CD4-positive, alpha-beta T cell treated with Interleukin-4 for 4 hours (primary cell): Measurements from ENCODE around the gene NCAM1.

Source experiments
- DNase-seq: peaks from one replicate; pipeline ENCODE4 v3.0.0-alpha.2; 2020

NCAM1 gene

DNA sequence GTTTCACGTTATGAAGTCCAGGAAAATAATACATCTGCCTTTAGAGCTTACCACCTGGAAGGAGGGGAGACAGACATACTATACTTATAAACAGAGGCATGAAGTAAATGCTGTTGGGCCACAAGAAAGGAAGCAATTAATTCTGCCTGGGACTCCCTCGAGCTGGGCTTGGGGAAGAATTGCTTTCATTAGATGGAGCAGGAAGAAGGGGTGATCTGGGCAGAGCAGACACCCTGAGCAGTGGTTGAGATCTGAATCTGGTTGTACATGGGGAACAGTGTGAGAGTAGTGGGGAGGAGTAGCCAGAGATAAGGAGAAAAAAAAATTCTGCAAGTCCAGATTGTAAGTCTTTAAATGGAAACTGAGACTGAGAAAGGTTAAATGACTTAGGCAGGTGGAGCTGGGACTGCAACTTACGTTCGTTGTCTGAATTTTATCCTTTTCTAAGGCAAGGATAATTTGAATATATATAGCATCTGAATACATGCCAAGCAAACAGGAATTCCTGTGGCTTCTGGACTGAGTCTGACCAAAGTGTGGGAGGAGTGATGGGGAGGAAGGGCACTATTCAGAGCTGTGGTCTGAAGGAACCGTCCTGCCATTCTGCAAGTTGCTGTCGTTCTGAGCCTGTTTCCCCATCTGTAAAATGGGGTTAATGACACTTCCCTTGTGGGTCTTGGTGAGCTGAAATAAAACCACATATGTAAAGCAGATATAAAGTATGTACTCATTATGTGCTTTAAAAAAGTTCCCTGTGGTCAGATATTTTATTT lies 7.9 kb downstream of the NCAM1 start:
- DNase-seq, result no peak

DNA sequence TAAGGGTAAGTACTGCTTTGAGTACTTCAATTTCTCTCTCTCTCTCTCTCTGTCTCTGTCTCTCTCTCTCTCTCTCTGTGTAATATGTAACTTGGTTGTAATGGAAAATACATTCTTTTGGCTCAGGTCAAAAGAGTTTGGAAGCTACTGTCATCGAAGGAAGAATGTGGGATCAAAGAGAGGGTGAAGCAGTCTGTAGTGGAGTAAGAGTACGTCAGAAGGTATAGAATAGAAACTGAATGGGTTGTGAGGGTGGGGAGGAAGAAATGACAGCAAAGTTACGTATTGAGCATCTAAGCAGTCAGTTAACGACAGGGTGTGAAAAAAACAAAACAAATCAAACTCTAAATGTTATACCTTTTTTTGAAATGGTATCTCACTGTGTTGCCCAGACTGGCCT lies 10.0 kb downstream of the NCAM1 start:
- no peak for DNase-seq

GRCh38 chr11:112971827-112972226 lies 10.6 kb downstream of the NCAM1 start:
- no peak for DNase-seq

- DNase-seq, result no peak
Observed at GRCh38 chr11:112972399-112973145, 11.4 kb downstream of the NCAM1 start.

DNA sequence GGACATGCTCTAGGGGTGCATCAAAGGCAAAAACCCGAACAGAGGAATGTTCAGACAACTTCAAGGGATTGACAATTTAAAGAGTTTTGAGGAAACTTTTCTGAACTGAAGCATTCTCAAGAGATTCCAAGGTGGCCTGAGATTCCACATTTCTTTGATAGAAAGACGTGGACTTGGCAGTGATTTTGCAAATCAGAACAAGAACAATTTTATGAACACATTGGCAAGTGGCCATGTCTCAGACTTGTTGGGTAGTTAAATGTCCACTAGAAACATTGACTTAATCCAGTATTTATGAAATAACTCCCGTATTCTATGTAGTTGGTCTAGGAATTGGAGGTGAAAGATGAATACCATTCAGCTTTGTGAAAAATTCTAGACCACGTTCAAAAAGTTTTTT lies 13.8 kb downstream of the NCAM1 start:
- no peak for DNase-seq

DNA sequence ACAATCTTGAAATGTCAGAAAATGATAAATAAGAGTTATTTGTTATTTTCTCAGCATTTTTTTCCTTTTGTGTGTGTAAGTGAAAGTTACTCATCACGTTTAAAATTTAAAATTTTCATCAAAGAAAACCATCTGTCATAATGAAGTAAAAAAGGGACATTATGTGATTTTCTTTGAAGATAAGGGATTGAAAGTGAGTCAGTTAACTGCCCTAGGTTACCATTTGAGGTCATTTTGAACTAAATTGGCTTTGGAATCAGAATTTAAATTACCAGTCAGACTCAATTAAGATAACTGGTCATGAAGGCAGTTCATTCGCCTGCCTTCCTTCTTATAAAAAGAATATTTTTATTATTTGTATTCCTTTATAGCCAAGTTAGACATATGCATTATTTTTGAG lies 14.3 kb downstream of the NCAM1 start:
- DNase-seq, result no peak

DNA sequence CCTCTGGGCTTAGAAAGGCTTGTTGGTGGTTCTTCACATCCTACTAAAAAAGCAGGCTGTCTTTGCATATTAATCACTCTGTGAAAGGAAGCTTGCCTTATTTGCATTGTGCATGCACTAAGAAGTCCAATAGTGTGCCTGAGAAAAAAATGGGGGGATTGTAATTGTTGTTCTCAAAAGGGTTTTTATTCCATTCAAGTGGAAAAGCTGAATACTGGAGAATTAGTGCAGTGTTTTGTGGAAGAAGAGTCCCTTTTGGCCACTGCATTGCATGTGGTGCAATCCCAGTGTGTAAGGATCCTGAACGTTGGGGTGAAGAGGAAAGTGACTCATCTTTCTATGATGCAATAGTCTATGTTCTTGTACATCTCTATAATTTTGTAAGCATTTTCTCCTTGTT lies 16.5 kb downstream of the NCAM1 start:
- DNase-seq, result no peak

DNA sequence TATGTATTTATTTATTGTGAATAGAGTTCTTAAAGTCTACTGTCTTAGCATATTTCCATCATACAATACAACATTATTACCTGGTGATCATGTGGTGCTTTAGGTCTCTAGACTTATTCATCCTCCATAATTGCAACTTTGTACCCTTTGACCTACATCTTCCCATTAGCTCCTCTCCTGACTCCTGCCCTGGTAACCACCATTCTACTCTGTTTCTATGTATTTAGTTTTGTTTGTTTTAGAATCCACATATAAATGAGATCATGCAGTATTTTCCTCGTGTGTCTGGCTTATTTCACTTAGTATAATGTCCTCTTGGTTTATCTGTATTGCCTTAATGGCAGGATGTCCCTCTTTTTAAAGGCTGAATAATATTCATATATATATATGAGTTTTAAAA lies 22.7 kb downstream of the NCAM1 start:
- DNase-seq, result no peak

- no peak for DNase-seq
Observed at GRCh38 chr11:112989198-112989597, 28.0 kb downstream of the NCAM1 start.

DNA sequence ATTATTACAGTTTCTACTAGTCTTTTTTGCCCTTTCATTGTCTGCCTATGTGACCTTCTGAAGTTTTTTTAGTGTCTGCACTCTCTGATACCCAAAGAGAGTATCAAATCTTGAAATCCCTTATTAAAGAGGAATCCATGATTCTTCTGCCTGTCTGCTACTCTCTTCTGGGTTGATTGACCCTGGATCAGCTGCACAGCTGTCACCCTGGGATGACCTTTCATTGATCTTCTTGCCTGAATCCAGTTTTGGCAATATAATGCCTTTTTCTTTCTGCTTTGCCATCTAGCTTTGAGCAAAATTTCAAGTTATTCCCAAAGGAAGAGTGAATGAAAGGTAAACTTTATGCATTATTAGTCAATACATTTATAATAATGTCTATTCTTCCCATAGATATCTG lies 32.6 kb downstream of the NCAM1 start:
- no peak for DNase-seq

DNA sequence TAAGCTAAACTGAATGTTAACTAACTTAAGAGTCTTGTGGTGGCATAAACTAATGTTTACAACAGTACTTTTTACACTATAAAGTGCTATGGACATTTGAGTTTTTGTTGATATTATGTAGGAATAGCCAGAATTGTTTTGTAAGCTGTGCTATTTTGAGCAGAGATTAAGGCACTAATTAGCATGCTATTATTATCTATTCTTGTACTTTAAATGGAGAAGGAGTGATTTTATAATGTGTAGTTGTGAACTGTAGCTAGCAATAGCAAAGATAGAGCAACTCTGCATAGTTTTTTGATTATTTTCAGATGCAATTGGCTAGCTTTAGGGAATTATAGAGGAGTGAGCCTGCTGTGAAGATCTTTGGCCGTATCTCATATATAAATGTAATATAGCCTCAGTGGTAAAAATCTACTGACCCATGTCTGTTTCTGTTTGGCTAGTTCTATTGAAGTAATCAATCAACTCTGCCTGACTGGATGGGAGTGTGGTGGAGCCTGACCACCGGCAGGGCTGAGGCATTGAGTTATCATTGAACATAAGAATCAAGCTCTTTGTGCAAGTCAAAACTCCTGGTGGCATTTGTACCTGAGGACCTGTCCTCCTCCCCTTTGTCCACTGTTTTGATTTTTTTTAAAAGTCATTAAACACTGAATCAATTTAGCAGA lies 34.3 kb downstream of the NCAM1 start:
- DNase-seq, result no peak

DNA sequence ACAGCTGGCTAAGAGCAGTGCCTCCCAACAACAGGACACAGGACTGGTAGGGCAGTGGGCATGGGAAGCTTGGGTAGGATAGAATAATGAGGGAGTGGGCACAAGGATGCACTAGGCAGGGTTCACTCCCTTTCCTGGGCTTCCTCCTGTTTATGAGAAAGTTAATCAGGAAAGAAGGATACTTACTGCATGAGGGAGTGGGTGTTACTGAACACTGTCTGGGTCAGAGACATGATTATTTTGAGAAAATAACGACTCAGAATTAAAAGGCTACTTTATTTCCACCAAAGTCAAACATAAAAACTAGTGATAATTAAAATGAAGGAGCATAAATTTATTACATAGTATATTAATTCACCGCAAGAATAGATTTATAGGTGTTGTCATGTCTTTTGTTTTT lies 35.8 kb downstream of the NCAM1 start:
- no peak for DNase-seq

- DNase-seq, result no peak
Observed at GRCh38 chr11:112997857-112998466, 36.7 kb downstream of the NCAM1 start.

DNA sequence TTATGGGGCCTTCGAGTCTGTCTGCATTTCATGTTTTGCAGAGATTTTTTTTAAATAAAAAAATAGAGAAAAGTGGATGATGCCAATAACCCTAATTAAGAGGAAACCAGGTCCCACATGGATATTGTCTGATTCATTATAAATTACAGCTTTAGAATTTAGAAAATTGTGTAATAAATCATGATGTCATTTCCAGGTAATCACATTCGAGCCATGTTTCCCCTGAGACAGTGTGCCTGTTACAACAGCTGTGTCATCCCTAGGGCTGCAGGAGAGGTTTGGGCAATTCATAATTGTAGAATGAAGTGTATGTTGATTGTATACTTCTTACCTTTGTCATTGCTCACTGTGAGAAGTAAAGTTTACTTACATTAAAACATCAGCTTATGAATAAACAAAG lies 38.3 kb downstream of the NCAM1 start:
- no peak for DNase-seq

- no peak for DNase-seq
Observed at GRCh38 chr11:113001709-113002108, 40.5 kb downstream of the NCAM1 start.

- DNase-seq, result no peak
Observed at GRCh38 chr11:113006896-113007445, 45.8 kb downstream of the NCAM1 start.

DNA sequence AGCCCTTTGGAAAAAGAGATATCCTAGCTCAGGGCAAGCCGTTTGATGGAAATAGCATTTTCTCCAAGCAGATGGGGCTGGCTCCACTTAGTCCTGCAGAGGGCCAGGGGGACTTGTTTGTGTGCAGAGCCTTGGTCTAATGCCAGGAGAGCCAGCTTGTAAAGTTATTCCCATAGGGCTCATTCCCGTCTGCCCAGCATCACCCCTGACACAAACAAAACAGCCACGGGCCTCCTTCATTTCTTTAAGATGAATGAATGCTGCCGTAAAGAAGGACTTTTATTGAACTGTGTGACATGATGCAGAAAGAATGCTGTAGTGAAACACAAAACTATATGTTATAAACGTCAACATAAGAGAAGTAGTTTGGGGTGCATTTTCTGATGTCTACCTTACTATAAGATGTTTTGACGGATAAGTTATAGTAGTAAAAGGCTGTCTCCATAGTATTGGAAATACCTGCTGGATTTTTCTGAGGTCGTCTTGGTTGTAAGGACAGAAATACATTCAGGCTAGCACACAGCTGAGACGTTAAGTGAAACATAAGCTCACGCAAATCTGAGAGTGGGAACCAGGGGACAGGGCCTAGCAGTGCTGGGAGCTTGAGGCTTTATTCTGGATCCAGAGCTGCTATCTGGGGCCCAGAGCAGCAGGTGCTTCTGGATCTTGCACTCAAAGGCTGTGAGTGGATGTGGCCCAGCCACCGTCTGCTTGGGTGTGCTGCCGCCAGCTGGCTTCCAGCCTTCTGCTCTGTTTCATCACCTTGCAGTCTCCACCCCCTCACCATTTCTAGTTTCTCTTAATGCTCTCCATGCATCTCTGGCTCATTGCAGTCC lies 53.3 kb downstream of the NCAM1 start:
- no peak for DNase-seq

DNA sequence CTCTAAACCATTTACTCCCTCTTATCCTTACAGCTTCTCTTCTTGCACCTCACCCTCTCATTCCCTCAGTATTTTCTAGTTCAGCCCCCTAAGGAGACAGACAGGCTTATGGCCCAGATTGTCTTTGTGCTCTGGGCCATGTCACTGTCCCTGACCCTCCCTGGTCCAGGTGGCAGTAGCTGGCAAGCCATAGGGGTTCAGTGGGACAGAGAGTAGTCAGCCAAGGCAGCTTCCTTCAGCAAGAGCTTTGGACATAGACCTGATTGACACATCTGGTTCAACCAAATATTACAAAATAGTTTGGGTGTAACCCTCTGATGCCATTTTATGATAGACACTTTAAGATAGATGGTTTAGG lies 53.9 kb downstream of the NCAM1 start:
- DNase-seq, result no peak

DNA sequence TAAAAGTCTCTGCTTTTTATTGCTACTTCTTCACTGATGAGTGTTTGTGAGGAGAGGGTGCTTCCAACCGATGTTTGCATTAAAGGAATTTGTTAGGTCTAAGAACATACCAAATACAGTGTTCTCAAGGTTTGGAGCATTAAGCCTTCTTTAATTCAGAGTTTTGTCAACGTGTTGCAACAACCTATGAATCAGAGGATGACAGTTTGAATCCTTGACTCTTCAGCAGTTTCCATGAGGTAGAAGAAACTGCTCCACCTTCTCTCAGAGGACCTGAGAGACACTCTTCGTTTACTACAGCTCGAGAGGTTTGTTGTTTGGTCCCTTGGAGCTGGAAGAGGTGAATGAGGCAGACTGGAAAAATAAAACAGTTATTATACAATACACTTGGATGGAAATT lies 55.7 kb downstream of the NCAM1 start:
- no peak for DNase-seq

GRCh38 chr11:113018913-113019312 lies 57.7 kb downstream of the NCAM1 start:
- no peak for DNase-seq

DNA sequence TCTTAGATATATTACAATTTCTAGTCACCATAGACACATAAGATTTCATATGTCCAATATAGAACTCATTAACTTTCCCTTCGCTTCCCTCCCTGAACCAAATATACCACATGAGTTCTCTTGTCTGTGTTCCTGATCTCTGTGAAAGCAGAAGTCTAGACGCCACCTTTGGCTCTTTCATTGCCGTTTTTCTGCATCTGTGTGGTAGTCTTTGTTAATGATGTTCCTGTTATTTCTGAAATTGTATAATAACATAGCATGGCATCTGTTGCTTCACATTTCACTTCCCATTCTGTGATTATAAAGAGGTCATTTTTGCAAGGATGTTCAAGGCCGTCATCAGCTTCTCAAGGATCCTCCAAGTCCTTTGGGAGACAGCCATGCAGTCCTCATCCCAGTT lies 58.5 kb downstream of the NCAM1 start:
- no peak for DNase-seq

GRCh38 chr11:113021111-113021510 lies 59.9 kb downstream of the NCAM1 start:
- no peak for DNase-seq
